ENCODE measurements around the gene SLC25A26.

Gene SLC25A26

DNA sequence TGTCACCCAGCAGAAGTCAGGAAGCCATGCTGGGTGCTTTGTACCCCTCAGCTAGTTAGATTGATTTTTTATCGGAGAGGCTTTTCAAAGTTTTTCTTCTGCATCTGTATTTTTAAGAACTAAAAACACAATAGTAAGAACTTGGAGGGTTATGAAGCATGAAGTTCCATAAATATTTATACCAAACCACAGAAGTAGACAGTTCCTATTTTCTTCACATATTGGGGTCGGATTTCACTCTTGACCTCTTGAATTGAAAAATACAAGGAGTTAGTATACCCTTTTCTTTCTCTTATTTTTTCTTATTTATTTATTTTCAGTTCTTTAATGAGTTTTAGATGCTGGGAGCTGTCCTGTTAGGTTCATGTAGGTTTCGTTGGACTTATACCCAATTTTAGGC is 35.1 kb downstream of the SLC25A26 start:
- Histone ChIP-seq H4K8ac (ENCODE audit: low read depth, low read length) (no peak overlapping the region), H3K36me3 (ENCODE audit: control insufficient read depth, insufficient read depth, low read length) (no peaks in the 10 kb centered on the region), H3K27ac (ENCODE audit: low read depth, low read length) (no peak overlapping the region), H2AK5ac (ENCODE audit: low read length) (no peak overlapping the region), H3K18ac (ENCODE audit: low read length) (no peak overlapping the region), H2BK120ac (ENCODE audit: low read depth, low read length) (no peak overlapping the region), H3K56ac (ENCODE audit: low read length) (no peak overlapping the region), H4K5ac (ENCODE audit: low read length) (no peak overlapping the region), H3K79me2 (ENCODE audit: control insufficient read depth, insufficient read depth, low read length) (no peaks in the 10 kb centered on the region), H3K4me1 (ENCODE audit: control insufficient read depth, low read depth, low read length) (no peaks in the 10 kb centered on the region), H3K79me1 (ENCODE audit: low read length) (peaks cover 2% of the 10 kb centered on the region), H3K4me3 (ENCODE audit: low read length) (no peak overlapping the region), H3K4me2 (ENCODE audit: low read length) (no peak overlapping the region), H2BK15ac (replicated peaks; ENCODE audit: low read depth) (no peak overlapping the region), H2BK5ac (ENCODE audit: low read length) (no peak overlapping the region), H3K4ac (ENCODE audit: low read depth, low read length) (no peak overlapping the region), H3K23ac (ENCODE audit: low read length) (no peak overlapping the region), H3K27me3 (ENCODE audit: insufficient read depth, low read length, poor library complexity) (no peaks in the 10 kb centered on the region), H3K9ac (ENCODE audit: low read length) (no peak overlapping the region)
- DNase-seq, result no peak
- no CpG with 5 or more reads among the region's 3 CpGs for WGBS (ENCODE audit: extremely low coverage, insufficient coverage, low lambda C conversion rate)

DNA sequence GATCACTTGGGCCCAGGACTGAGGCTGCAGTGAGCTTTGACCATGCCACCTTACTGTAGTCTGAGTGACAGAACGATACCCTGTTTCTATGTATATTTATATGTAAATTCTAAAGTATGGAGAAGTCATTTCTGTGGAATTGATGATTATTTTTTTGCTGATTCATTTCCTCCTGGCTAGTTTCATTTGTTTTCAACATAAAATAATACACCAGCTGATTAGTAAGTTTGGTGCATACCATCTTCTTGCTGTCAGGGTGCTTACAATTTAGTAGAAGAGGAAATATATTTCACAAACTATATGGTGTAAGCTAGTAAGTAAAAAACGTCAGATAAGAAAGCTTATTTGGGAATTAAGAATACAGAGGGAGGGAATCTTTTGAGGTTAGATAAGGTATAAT is 36.0 kb downstream of the SLC25A26 start:
- Histone ChIP-seq H3K4me3 (ENCODE audit: low read length) (no peak overlapping the region), H3K18ac (ENCODE audit: low read length) (no peak overlapping the region), H2BK120ac (ENCODE audit: low read depth, low read length) (no peak overlapping the region), H3K27me3 (ENCODE audit: insufficient read depth, low read length, poor library complexity) (no peaks in the 10 kb centered on the region), H3K23ac (ENCODE audit: low read length) (no peak overlapping the region), H3K4me2 (ENCODE audit: low read length) (no peak overlapping the region), H3K4ac (ENCODE audit: low read depth, low read length) (no peak overlapping the region), H3K4me1 (ENCODE audit: control insufficient read depth, low read depth, low read length) (no peaks in the 10 kb centered on the region), H3K36me3 (ENCODE audit: control insufficient read depth, insufficient read depth, low read length) (no peaks in the 10 kb centered on the region), H4K8ac (ENCODE audit: low read depth, low read length) (no peak overlapping the region), H3K27ac (ENCODE audit: low read depth, low read length) (no peak overlapping the region), H2BK5ac (ENCODE audit: low read length) (no peak overlapping the region), H4K5ac (ENCODE audit: low read length) (no peak overlapping the region), H3K9ac (ENCODE audit: low read length) (no peak overlapping the region), H3K56ac (ENCODE audit: low read length) (no peak overlapping the region), H3K79me2 (ENCODE audit: control insufficient read depth, insufficient read depth, low read length) (no peaks in the 10 kb centered on the region), H3K79me1 (ENCODE audit: low read length) (peaks cover 2% of the 10 kb centered on the region), H2AK5ac (ENCODE audit: low read length) (no peak overlapping the region), H2BK15ac (replicated peaks; ENCODE audit: low read depth) (no peak overlapping the region)
- 100% methylated on average over 1 of the region's 2 CpGs for WGBS (ENCODE audit: extremely low coverage, insufficient coverage, low lambda C conversion rate)
- no peak for DNase-seq

DNA sequence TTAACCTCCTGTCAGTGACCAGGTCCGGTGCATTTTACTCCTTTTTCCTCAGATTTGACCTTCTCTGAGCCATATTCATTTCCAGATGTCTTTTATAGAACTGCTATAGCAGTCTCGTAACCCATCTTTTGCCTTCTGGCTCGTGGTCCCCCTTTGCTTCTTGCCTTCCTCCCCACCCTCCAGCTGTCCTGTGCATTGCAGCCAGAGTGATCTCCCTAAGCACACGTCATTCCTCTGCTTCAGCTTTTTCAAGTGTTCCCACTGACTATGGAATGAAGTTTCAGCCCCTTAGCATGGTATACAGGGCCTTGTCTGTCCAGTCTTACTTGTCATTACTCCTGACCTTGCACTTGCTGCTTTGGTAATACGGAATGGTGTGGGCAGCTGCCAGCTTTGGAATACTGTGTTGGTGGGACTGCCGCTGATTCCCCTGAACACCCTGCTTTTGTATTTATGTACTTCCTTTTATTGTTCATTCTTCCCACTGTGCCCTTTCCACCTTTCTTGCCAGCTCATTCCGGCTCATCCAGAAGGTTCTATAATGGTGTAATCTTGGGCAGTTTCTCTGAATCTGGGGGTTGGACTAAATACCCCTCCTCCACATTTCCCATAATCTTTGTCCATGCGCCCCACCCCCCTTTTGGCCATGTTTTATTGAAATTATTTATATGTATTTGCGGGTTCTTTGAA is 38.9 kb downstream of the SLC25A26 start:
- H3K4ac ChIP-seq (ENCODE audit: low read depth, low read length), result no peak overlapping the region
- no peak overlapping the region for H3K56ac ChIP-seq (ENCODE audit: low read length)
- H3K4me2 ChIP-seq (ENCODE audit: low read length), result no peak overlapping the region
- H3K18ac ChIP-seq (ENCODE audit: low read length), result no peak overlapping the region
- no peak overlapping the region for H3K9ac ChIP-seq (ENCODE audit: low read length)
- H3K27ac ChIP-seq (ENCODE audit: low read depth, low read length), result no peak overlapping the region
- H3K27me3 ChIP-seq (ENCODE audit: insufficient read depth, low read length, poor library complexity), result no peaks in the 10 kb centered on the region
- H2BK5ac ChIP-seq (ENCODE audit: low read length), result no peak overlapping the region
- no peaks in the 10 kb centered on the region for H3K36me3 ChIP-seq (ENCODE audit: control insufficient read depth, insufficient read depth, low read length)
- H3K23ac ChIP-seq (ENCODE audit: low read length), result no peak overlapping the region
- H4K5ac ChIP-seq (ENCODE audit: low read length), result no peak overlapping the region
- H2AK5ac ChIP-seq (ENCODE audit: low read length), result no peak overlapping the region
- H3K79me1 ChIP-seq (ENCODE audit: low read length), result peaks cover 2% of the 10 kb centered on the region
- no peak overlapping the region for H2BK15ac ChIP-seq (replicated peaks; ENCODE audit: low read depth)
- H4K8ac ChIP-seq (ENCODE audit: low read depth, low read length), result no peak overlapping the region
- H3K4me3 ChIP-seq (ENCODE audit: low read length), result no peak overlapping the region
- no CpG with 5 or more reads among the region's 9 CpGs for WGBS (ENCODE audit: extremely low coverage, insufficient coverage, low lambda C conversion rate)
- DNase-seq, result no peak
- H3K79me2 ChIP-seq (ENCODE audit: control insufficient read depth, insufficient read depth, low read length), result no peaks in the 10 kb centered on the region
- H2BK120ac ChIP-seq (ENCODE audit: low read depth, low read length), result no peak overlapping the region
- no peaks in the 10 kb centered on the region for H3K4me1 ChIP-seq (ENCODE audit: control insufficient read depth, low read depth, low read length)

DNA sequence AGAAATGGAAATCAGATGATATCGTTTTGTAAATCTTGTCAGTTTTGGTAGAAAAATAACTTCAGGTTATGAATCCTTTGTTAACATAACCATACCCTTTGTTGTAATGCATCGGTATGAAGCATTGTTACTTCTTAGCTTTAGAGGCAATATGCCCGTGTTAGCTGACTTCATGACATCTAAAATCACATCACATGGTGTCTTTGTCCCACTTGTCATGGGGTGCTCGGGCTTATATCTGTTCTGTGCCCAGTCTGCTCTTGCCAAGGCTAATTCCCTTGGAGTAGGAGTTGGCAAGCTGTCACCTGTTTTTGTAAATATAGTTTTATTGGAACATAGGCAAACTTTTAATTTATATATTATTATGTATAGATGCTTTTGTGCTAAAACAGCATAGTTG is 39.6 kb downstream of the SLC25A26 start:
- H3K18ac ChIP-seq (ENCODE audit: low read length), result no peak overlapping the region
- H3K4ac ChIP-seq (ENCODE audit: low read depth, low read length), result no peak overlapping the region
- no peak overlapping the region for H4K8ac ChIP-seq (ENCODE audit: low read depth, low read length)
- no peak overlapping the region for H3K9ac ChIP-seq (ENCODE audit: low read length)
- no peaks in the 10 kb centered on the region for H3K79me2 ChIP-seq (ENCODE audit: control insufficient read depth, insufficient read depth, low read length)
- H3K4me3 ChIP-seq (ENCODE audit: low read length), result no peak overlapping the region
- H2BK5ac ChIP-seq (ENCODE audit: low read length), result no peak overlapping the region
- H3K4me2 ChIP-seq (ENCODE audit: low read length), result no peak overlapping the region
- WGBS (ENCODE audit: extremely low coverage, insufficient coverage, low lambda C conversion rate), result no CpG with 5 or more reads among the region's 4 CpGs
- no peaks in the 10 kb centered on the region for H3K4me1 ChIP-seq (ENCODE audit: control insufficient read depth, low read depth, low read length)
- no peak overlapping the region for H3K27ac ChIP-seq (ENCODE audit: low read depth, low read length)
- no peak overlapping the region for H4K5ac ChIP-seq (ENCODE audit: low read length)
- H2BK120ac ChIP-seq (ENCODE audit: low read depth, low read length), result no peak overlapping the region
- no peaks in the 10 kb centered on the region for H3K27me3 ChIP-seq (ENCODE audit: insufficient read depth, low read length, poor library complexity)
- H3K23ac ChIP-seq (ENCODE audit: low read length), result no peak overlapping the region
- DNase-seq, result no peak
- H3K36me3 ChIP-seq (ENCODE audit: control insufficient read depth, insufficient read depth, low read length), result no peaks in the 10 kb centered on the region
- H3K56ac ChIP-seq (ENCODE audit: low read length), result no peak overlapping the region
- H3K79me1 ChIP-seq (ENCODE audit: low read length), result peaks cover 2% of the 10 kb centered on the region
- no peak overlapping the region for H2AK5ac ChIP-seq (ENCODE audit: low read length)
- H2BK15ac ChIP-seq (replicated peaks; ENCODE audit: low read depth), result no peak overlapping the region

DNA sequence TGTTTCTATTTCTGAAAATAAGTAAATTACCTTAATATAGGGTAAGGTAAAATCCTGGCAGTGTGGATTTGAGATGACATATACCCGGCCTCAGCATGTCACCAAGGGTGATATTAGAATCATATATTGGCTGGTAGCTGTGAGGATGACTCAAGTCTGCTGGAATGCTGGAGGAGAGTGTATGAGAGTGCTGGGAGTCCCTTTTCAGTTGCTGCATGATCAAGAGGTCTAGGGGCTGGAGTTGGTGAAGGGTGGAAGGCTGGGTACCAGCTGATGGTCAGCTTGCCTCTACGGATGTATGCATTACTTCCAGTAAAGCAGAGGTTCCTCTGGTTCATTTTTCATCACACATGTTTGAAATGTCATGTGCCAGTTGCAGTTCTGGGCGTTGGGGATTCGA is 40.6 kb downstream of the SLC25A26 start:
- Histone ChIP-seq H2BK120ac (ENCODE audit: low read depth, low read length) (no peak overlapping the region), H4K5ac (ENCODE audit: low read length) (no peak overlapping the region), H3K79me1 (ENCODE audit: low read length) (peaks cover 2% of the 10 kb centered on the region), H3K4me1 (ENCODE audit: control insufficient read depth, low read depth, low read length) (no peaks in the 10 kb centered on the region), H3K27ac (ENCODE audit: low read depth, low read length) (no peak overlapping the region), H3K23ac (ENCODE audit: low read length) (no peak overlapping the region), H2BK15ac (replicated peaks; ENCODE audit: low read depth) (no peak overlapping the region), H3K27me3 (ENCODE audit: insufficient read depth, low read length, poor library complexity) (no peaks in the 10 kb centered on the region), H4K8ac (ENCODE audit: low read depth, low read length) (no peak overlapping the region), H3K4ac (ENCODE audit: low read depth, low read length) (no peak overlapping the region), H3K9ac (ENCODE audit: low read length) (no peak overlapping the region), H3K4me2 (ENCODE audit: low read length) (no peak overlapping the region), H2BK5ac (ENCODE audit: low read length) (no peak overlapping the region), H3K18ac (ENCODE audit: low read length) (no peak overlapping the region), H3K56ac (ENCODE audit: low read length) (no peak overlapping the region), H3K36me3 (ENCODE audit: control insufficient read depth, insufficient read depth, low read length) (no peaks in the 10 kb centered on the region), H3K79me2 (ENCODE audit: control insufficient read depth, insufficient read depth, low read length) (no peaks in the 10 kb centered on the region), H2AK5ac (ENCODE audit: low read length) (no peak overlapping the region), H3K4me3 (ENCODE audit: low read length) (no peak overlapping the region)
- peak; percentile 40 for DNase-seq
- WGBS (ENCODE audit: extremely low coverage, insufficient coverage, low lambda C conversion rate), result no CpG with 5 or more reads among the region's 4 CpGs

DNA sequence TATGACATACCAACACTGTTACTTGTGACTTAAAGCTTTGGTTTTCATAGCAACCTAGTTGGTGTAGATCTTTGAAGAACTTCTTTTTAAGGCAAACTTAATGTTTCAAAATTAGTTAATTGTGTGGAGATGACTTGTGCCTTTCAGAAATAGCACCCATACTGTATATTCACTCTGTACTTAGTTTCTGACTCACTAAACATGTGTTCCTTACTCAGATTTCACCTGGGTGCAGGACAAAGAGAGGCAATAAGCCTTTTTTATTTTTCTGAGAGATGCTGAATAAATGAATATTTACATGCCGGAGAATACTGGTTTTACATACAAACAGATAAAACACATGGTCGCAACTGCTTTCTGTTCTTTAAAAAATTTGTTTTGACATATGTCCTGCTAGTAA is 44.8 kb downstream of the SLC25A26 start:
- H2BK15ac ChIP-seq (replicated peaks; ENCODE audit: low read depth), result no peak overlapping the region
- DNase-seq, result no peak
- H3K27ac ChIP-seq (ENCODE audit: low read depth, low read length), result no peak overlapping the region
- no peak overlapping the region for H3K9ac ChIP-seq (ENCODE audit: low read length)
- no peaks in the 10 kb centered on the region for H3K79me2 ChIP-seq (ENCODE audit: control insufficient read depth, insufficient read depth, low read length)
- no peak overlapping the region for H3K4me2 ChIP-seq (ENCODE audit: low read length)
- H3K4me1 ChIP-seq (ENCODE audit: control insufficient read depth, low read depth, low read length), result no peaks in the 10 kb centered on the region
- no peak overlapping the region for H3K56ac ChIP-seq (ENCODE audit: low read length)
- no peak overlapping the region for H3K4ac ChIP-seq (ENCODE audit: low read depth, low read length)
- no peaks in the 10 kb centered on the region for H3K27me3 ChIP-seq (ENCODE audit: insufficient read depth, low read length, poor library complexity)
- H3K36me3 ChIP-seq (ENCODE audit: control insufficient read depth, insufficient read depth, low read length), result no peaks in the 10 kb centered on the region
- no peak overlapping the region for H2BK120ac ChIP-seq (ENCODE audit: low read depth, low read length)
- H3K18ac ChIP-seq (ENCODE audit: low read length), result no peak overlapping the region
- H2AK5ac ChIP-seq (ENCODE audit: low read length), result no peak overlapping the region
- no peak overlapping the region for H4K5ac ChIP-seq (ENCODE audit: low read length)
- no peak overlapping the region for H3K23ac ChIP-seq (ENCODE audit: low read length)
- H3K4me3 ChIP-seq (ENCODE audit: low read length), result no peak overlapping the region
- WGBS (ENCODE audit: extremely low coverage, insufficient coverage, low lambda C conversion rate), result no CpG with 5 or more reads among the region's 2 CpGs
- no peak overlapping the region for H4K8ac ChIP-seq (ENCODE audit: low read depth, low read length)
- no peak overlapping the region for H2BK5ac ChIP-seq (ENCODE audit: low read length)
- H3K79me1 ChIP-seq (ENCODE audit: low read length), result no peaks in the 10 kb centered on the region
